Fibroblast of lung (primary cell): ENCODE results near the gene PHF2. TPM values are rescaled to one million over a fixed set of nuclear protein-coding genes. Genes with fewer than 3 reads are reported as not detected.

Experiments used
- DNase-seq, 2 donors: peaks; one replicate each; pipeline versions ENCODE4 v3.0.0 to v3.0.0-alpha.2; 2010; ENCODE audit warnings: low read depth in 2 of 2
- H2AFZ ChIP-seq: 2 replicates; pipeline ENCODE4 v1.5.1; 2012; ENCODE audit warnings: low read length, control low read depth, inconsistent platforms
- H3K27ac ChIP-seq: 2 replicates; pipeline ENCODE4 v1.5.1; 2011; ENCODE audit warnings: low read length, control low read depth; ENCODE audit not compliant: insufficient read depth
- H3K27me3 ChIP-seq: 2 replicates; pipeline ENCODE4 v1.5.1; 2011; ENCODE audit warnings: mild to moderate bottlenecking, low read length; ENCODE audit not compliant: control insufficient read depth, insufficient read depth
- H3K36me3 ChIP-seq: 2 replicates; pipeline ENCODE4 v1.5.1; 2011; ENCODE audit warnings: low read length; ENCODE audit not compliant: control insufficient read depth, insufficient read depth
- H3K4me1 ChIP-seq: 2 replicates; pipeline ENCODE4 v1.5.1; 2011; ENCODE audit warnings: low read length; ENCODE audit not compliant: control insufficient read depth, insufficient read depth; ENCODE audit errors: extremely low read depth
- H3K4me2 ChIP-seq: 2 replicates; pipeline ENCODE4 v1.5.1; 2011; ENCODE audit warnings: low read length, control low read depth; ENCODE audit not compliant: insufficient read depth; ENCODE audit errors: extremely low read depth
- H3K4me3 ChIP-seq, 4 experiments: fragments of 200-600 bp in 1 of 4; sonication (generic) in 1 of 4; replicated peaks in 1 of 4; 2 replicates each; pipeline ENCODE4 v1.5.1; 2011 to 2016; ENCODE audit warnings: low read length in 4 of 4, low read depth in 3 of 4, mild to moderate bottlenecking in 3 of 4, control low read depth in 2 of 4, inconsistent platforms in 1 of 4, mixed read lengths in 1 of 4; ENCODE audit not compliant: insufficient read depth in 1 of 4; ENCODE audit errors: control extremely low read depth in 1 of 4
- H3K79me2 ChIP-seq: 2 replicates; pipeline ENCODE4 v1.5.1; 2012; ENCODE audit warnings: mild to moderate bottlenecking, low read length, inconsistent platforms; ENCODE audit not compliant: control insufficient read depth, insufficient read depth
- H3K9ac ChIP-seq: 2 replicates; pipeline ENCODE4 v1.5.1; 2011; ENCODE audit warnings: mild to moderate bottlenecking, low read length, control low read depth; ENCODE audit not compliant: insufficient read depth
- H3K9me3 ChIP-seq: 2 replicates; pipeline ENCODE4 v1.5.1; 2012; ENCODE audit warnings: low read depth, low read length; ENCODE audit not compliant: control insufficient read depth, insufficient read depth
- H4K20me1 ChIP-seq: 2 replicates; pipeline ENCODE4 v1.5.1; 2011; ENCODE audit warnings: low read length; ENCODE audit not compliant: control insufficient read depth, insufficient read depth; ENCODE audit errors: extremely low read depth
- EZH2 ChIP-seq: IDR thresholded peaks from 2 replicates; pipeline ENCODE4 v1.5.1; 2012; ENCODE audit warnings: low read length, control low read depth, mild to moderate bottlenecking; ENCODE audit errors: missing control alignments
- polyA plus RNA-seq, 2 donors: library from polyadenylated mRNA; depleted of rRNA in 1 of 2; stranded (reverse) in 1 of 2; unstranded in 1 of 2; fragments of >200 nt; gene quantifications; 2 replicates each; pipeline ENCODE4 v1.2.1, GENCODE V29; 2011 to 2012; ENCODE audit warnings: missing spikeins in 1 of 2
- total RNA-seq: library from RNA; depleted of rRNA; stranded (reverse); fragments of >200 nt; gene quantifications from 2 replicates; pipeline ENCODE4 v1.2.1, GENCODE V29; 2014
- TF ChIP-seq, protein P1 (sequence below), 2 donors: IDR thresholded peaks in 1 of 2; conservative IDR thresholded peaks in 1 of 2; 1 replicate in 1 of 2; 2 replicates in 1 of 2; pipeline ENCODE4 v1.5.1; 2011 to 2012; ENCODE audit warnings: low read length in 2 of 2, control low read depth in 1 of 2, inconsistent platforms in 1 of 2, low read depth in 1 of 2, mild to moderate bottlenecking in 1 of 2

The PHF2 gene
- total and polyA plus RNA-seq, 2 donors (not counting 1 experiment from before 2014, with no cell fraction given): 9.2 to 13.4 TPM

DNA sequence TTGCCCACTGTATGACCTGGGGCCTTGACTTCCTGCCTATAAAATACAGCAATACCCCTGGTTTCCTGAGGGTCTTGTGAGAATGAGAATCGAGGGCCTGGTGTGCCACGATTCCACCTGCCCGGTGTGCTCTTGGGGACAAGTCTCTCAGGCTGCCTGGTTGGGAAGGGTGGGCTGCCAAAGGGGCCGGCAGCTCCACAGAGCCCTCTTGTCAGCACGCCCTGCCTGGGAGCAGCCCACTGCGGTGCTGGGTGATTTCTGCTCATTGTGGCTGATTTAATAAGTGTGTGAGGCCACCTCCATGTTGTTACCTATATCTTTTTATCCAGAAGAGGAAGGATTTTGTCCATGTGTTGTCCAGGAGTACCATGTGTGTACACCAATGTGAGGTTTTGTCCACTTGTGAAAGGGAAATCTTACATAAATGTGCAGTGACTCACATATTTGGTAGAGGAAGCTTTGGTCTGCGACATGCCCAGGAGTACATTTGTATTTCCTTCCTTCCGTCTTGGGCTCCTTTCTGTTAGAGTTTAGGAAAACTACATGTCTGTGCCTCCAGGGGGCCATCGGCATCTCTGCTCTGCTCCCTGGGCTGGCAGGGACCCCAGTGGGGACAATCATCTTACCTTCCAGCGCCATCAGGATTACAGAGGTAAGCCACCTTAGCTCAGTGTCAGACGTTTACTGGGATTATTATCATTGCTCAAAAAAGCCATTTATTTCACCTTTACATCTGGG is 108.6 kb downstream of the PHF2 start:
- peak in 1 of 2 donors; percentile 16 for DNase-seq

DNA sequence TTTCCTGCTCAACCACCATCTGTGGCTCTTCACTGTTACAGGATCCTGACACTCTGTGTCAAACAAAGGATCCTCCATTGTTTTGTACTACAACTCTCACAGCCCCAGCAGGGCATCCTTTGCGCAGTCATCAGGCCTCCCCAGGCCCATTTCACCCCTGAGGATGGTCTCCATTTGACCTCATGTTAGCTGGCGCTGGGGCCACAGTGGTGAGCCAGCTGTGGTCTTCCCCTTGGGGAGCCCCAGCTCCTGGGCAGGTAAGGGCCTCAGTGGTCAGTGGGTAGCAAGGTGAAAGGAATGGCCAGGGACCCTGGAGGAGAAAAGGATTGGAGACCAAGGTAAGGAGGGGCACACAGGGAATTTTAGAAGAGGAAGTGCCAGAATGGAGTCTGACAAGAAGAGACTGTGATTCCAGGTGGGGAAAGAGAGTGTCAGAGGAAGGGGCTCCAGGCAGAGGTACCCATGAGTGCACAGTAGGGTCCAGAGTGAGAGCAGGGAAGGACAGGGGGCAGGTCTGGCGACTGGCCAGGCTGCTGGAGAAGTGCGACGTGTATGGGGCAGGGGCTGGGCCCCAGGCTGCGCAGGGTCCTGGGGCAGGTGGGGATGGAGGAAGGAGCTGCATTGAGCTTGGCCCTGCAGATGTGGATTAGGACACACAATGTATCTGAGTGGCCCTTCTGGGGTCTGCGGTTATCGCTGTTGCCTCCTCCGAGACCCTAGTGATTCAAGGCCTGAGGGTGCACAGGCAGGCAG is 109.9 kb downstream of the PHF2 start:
- Histone ChIP-seq H3K79me2 (no peaks in the 10 kb centered on the region), H3K27me3 (no peaks in the 10 kb centered on the region), H2AFZ (no peak overlapping the region), H3K36me3 (no peaks in the 10 kb centered on the region), H3K4me2 (no peak overlapping the region), H4K20me1 (no peaks in the 10 kb centered on the region), H3K4me1 (no peaks in the 10 kb centered on the region), H3K27ac (no peak overlapping the region), H3K4me3 (no peak overlapping the region), H3K9ac (no peak overlapping the region), H3K9me3 (no peaks in the 10 kb centered on the region)
- DNase-seq: no peak
- TF ChIP-seq, protein P1, sequence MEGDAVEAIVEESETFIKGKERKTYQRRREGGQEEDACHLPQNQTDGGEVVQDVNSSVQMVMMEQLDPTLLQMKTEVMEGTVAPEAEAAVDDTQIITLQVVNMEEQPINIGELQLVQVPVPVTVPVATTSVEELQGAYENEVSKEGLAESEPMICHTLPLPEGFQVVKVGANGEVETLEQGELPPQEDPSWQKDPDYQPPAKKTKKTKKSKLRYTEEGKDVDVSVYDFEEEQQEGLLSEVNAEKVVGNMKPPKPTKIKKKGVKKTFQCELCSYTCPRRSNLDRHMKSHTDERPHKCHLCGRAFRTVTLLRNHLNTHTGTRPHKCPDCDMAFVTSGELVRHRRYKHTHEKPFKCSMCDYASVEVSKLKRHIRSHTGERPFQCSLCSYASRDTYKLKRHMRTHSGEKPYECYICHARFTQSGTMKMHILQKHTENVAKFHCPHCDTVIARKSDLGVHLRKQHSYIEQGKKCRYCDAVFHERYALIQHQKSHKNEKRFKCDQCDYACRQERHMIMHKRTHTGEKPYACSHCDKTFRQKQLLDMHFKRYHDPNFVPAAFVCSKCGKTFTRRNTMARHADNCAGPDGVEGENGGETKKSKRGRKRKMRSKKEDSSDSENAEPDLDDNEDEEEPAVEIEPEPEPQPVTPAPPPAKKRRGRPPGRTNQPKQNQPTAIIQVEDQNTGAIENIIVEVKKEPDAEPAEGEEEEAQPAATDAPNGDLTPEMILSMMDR (conservative IDR thresholded peaks at IDR 0.05 in 1 of 2, IDR thresholded peaks at IDR 0.05 in 1 of 2; ENCODE audit: low read depth in 1 of 2, low read length in 2 of 2): no peak
- TF ChIP-seq EZH2: no peak

More for the DNA sequence above, 108.6 kb downstream of the PHF2 start:
- H3K4me2 ChIP-seq: no peak overlapping the region
- no peaks in the 10 kb centered on the region for H3K79me2 ChIP-seq
- H3K4me1 ChIP-seq: no peaks in the 10 kb centered on the region
- H3K4me3 ChIP-seq: no peak overlapping the region
- no peaks in the 10 kb centered on the region for H3K36me3 ChIP-seq
- no peak overlapping the region for H2AFZ ChIP-seq
- TF ChIP-seq EZH2: no peak
- TF ChIP-seq, protein P1 (conservative IDR thresholded peaks at IDR 0.05 in 1 of 2, IDR thresholded peaks at IDR 0.05 in 1 of 2; ENCODE audit: low read depth in 1 of 2, low read length in 2 of 2): no peak
- no peaks in the 10 kb centered on the region for H3K9me3 ChIP-seq
- H3K27ac ChIP-seq: no peak overlapping the region
- H4K20me1 ChIP-seq: no peaks in the 10 kb centered on the region
- H3K27me3 ChIP-seq: no peaks in the 10 kb centered on the region
- no peak overlapping the region for H3K9ac ChIP-seq

DNA sequence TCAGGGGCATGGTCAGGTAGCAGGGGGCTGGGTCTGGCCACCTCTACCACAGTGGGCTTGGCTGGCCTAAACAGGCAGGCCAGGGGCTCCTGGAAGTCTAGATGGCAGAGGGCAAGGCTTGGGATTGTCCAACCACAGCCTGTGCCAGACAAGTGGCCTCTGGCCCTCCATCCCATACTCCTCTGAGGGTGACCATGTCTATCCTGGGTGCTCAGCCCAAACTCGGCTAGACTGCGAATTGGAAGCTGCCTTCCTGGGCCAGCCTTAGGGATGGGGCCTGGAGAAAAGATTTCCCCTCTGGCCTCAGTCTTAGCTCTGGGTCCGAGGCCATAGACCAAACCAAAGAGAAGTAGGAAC is 110.5 kb downstream of the PHF2 start:
- no peak for DNase-seq
- Histone ChIP-seq H3K4me2 (no peak overlapping the region), H4K20me1 (no peaks in the 10 kb centered on the region), H3K27me3 (no peaks in the 10 kb centered on the region), H2AFZ (no peak overlapping the region), H3K27ac (no peak overlapping the region), H3K79me2 (no peaks in the 10 kb centered on the region), H3K4me3 (no peak overlapping the region), H3K4me1 (no peaks in the 10 kb centered on the region), H3K9me3 (no peaks in the 10 kb centered on the region), H3K9ac (no peak overlapping the region), H3K36me3 (no peaks in the 10 kb centered on the region)
- TF ChIP-seq EZH2: no peak
- TF ChIP-seq, protein P1 (conservative IDR thresholded peaks at IDR 0.05 in 1 of 2, IDR thresholded peaks at IDR 0.05 in 1 of 2; ENCODE audit: low read depth in 1 of 2, low read length in 2 of 2): no peak
